Hematopoietic multipotent progenitor cell treated with erythropoietin and hydrocortisone succinate and interleukin-3 and kit ligand, for 4 days (in vitro differentiated cells): ENCODE results near the gene LTO1.
"Not testable (repeated sequence)": the region's sequence is repeated elsewhere in the genome, so short reads cannot be mapped to it uniquely, and the experiment has no call there.

Source experiments
- DNase-seq: peaks from one replicate; pipeline ENCODE4 v3.0.0-alpha.2; 2015

Gene LTO1

GRCh38 chr11:69700278-69701140 is 25.4 kb upstream of the LTO1 start:
- DNase-seq, result peak; percentile 55

- DNase-seq, result no peak
These were observed 24.1 kb upstream of the LTO1 start for GRCh38 chr11:69699213-69699612.

- DNase-seq, result no peak
These were observed 23.2 kb upstream of the LTO1 start for GRCh38 chr11:69698362-69698761.

- DNase-seq, result no peak
These were observed 22.7 kb upstream of the LTO1 start for GRCh38 chr11:69697861-69698260.

GRCh38 chr11:69697469-69697843 is 22.3 kb upstream of the LTO1 start:
- no peak for DNase-seq

- no peak for DNase-seq
These were observed 21.8 kb upstream of the LTO1 start for GRCh38 chr11:69696749-69697468.

GRCh38 chr11:69695995-69696394 is 20.8 kb upstream of the LTO1 start:
- DNase-seq, result not testable (repeated sequence)

GRCh38 chr11:69695581-69695980 is 20.4 kb upstream of the LTO1 start:
- no peak for DNase-seq

- no peak for DNase-seq
These were observed 19.6 kb upstream of the LTO1 start for GRCh38 chr11:69694781-69695180.

GRCh38 chr11:69692422-69692821 is 17.3 kb upstream of the LTO1 start:
- DNase-seq, result no peak

- DNase-seq, result no peak
These were observed 16.3 kb upstream of the LTO1 start for GRCh38 chr11:69691463-69691862.

GRCh38 chr11:69689484-69690319 is 14.5 kb upstream of the LTO1 start:
- DNase-seq, result no peak

- DNase-seq, result not testable (repeated sequence)
These were observed 13.0 kb upstream of the LTO1 start for GRCh38 chr11:69687969-69688771.

GRCh38 chr11:69686856-69687255 is 11.7 kb upstream of the LTO1 start:
- no peak for DNase-seq

- DNase-seq, result no peak
These were observed 11.3 kb upstream of the LTO1 start for GRCh38 chr11:69686452-69686851.

- DNase-seq, result no peak
These were observed 10.2 kb upstream of the LTO1 start for GRCh38 chr11:69685348-69685747.

- no peak for DNase-seq
These were observed 9.5 kb upstream of the LTO1 start for GRCh38 chr11:69684651-69685050.

GRCh38 chr11:69683764-69684333 is 8.7 kb upstream of the LTO1 start:
- DNase-seq, result no peak

- no peak for DNase-seq
These were observed 7.7 kb upstream of the LTO1 start for GRCh38 chr11:69682681-69683326.

GRCh38 chr11:69682221-69682620 is 7.1 kb upstream of the LTO1 start:
- no peak for DNase-seq

GRCh38 chr11:69680688-69681087 is 5.5 kb upstream of the LTO1 start:
- no peak for DNase-seq

GRCh38 chr11:69677749-69678148 is 2.6 kb upstream of the LTO1 start:
- DNase-seq, result no peak
